CD4-positive, alpha-beta memory T cell (primary cell): ENCODE measurements around the gene UCP1. TPM values are rescaled to one million over a fixed set of nuclear protein-coding genes. Genes with fewer than 3 reads are reported as not detected.

ENCODE experiments used
- CTCF ChIA-PET: fragments of 350-600 bp; sonication (Branson Sonifier 250); formaldehyde crosslinking; loops from one replicate; lab custom pipeline; 2021; ENCODE audit warnings: inconsistent platforms; ENCODE audit not compliant: partially characterized antibody; lab: Charles Lee
- POLR2A ChIA-PET: fragments of 350-600 bp; sonication (Branson Sonifier 250); formaldehyde crosslinking; loops from one replicate; lab custom pipeline; 2021; ENCODE audit not compliant: partially characterized antibody; lab: Charles Lee
- DNase-seq, 5 donors: peaks; one replicate each; pipeline versions ENCODE4 v3.0.0 to v3.0.0-alpha.2; 2020 to 2022; ENCODE audit warnings: mixed read lengths in 1 of 5
- H3K27ac ChIP-seq: one replicate; pipeline ENCODE4 v1.7.0; 2013; ENCODE audit warnings: low read depth, low read length
- H3K27me3 ChIP-seq: 2 replicates; pipeline ENCODE4 v1.7.0; 2013; ENCODE audit warnings: mild to moderate bottlenecking, low read length, moderate library complexity; ENCODE audit not compliant: insufficient read depth
- H3K36me3 ChIP-seq: 2 replicates; pipeline ENCODE4 v1.7.0; 2013; ENCODE audit warnings: mild to moderate bottlenecking, low read length, moderate library complexity; ENCODE audit not compliant: insufficient read depth
- H3K4me1 ChIP-seq: 2 replicates; pipeline ENCODE4 v1.7.0; 2013; ENCODE audit warnings: mild to moderate bottlenecking, low read length, moderate library complexity; ENCODE audit not compliant: insufficient read depth
- H3K4me3 ChIP-seq, 2 donors: one replicate each; pipeline ENCODE4 v1.7.0; 2013; ENCODE audit warnings: low read length in 2 of 2, mild to moderate bottlenecking in 1 of 2
- H3K9me3 ChIP-seq, 2 donors: one replicate each; pipeline ENCODE4 v1.7.0; 2013; ENCODE audit warnings: low read length in 2 of 2, control low read depth in 1 of 2; ENCODE audit not compliant: control insufficient read depth in 1 of 2
- H3K27ac Mint-ChIP-seq, 7 donors: one replicate each; pipeline ENCODE4 v1.8.0; 2020 to 2021; ENCODE audit warnings: mixed read lengths in 7 of 7, mild to moderate bottlenecking in 6 of 7, inconsistent platforms in 3 of 7, moderate library complexity in 3 of 7
- H3K27me3 Mint-ChIP-seq, 2 donors: one replicate each; pipeline ENCODE4 v1.8.0; 2020 to 2021; ENCODE audit warnings: mixed read lengths in 2 of 2
- H3K36me3 Mint-ChIP-seq, 2 donors: one replicate each; pipeline ENCODE4 v1.8.0; 2020 to 2021; ENCODE audit warnings: mixed read lengths in 2 of 2, inconsistent platforms in 1 of 2, mild to moderate bottlenecking in 1 of 2
- H3K4me1 Mint-ChIP-seq, 4 donors: one replicate each; pipeline ENCODE4 v1.8.0; 2020 to 2021; ENCODE audit warnings: mixed read lengths in 4 of 4, mild to moderate bottlenecking in 1 of 4
- H3K4me3 Mint-ChIP-seq, 8 donors: one replicate each; pipeline ENCODE4 v1.8.0; 2020 to 2021; ENCODE audit warnings: mixed read lengths in 8 of 8, mild to moderate bottlenecking in 7 of 8, moderate library complexity in 6 of 8, inconsistent platforms in 3 of 8
- H3K9me3 Mint-ChIP-seq, 8 donors: one replicate each; pipeline ENCODE4 v1.8.0; 2020 to 2021; ENCODE audit warnings: mixed read lengths in 8 of 8, mild to moderate bottlenecking in 5 of 8, inconsistent platforms in 3 of 8, moderate library complexity in 1 of 8
- intact Hi-C: fragments of 100-400 bp; cut with micrococcal nuclease; formaldehyde crosslinking; loops from one replicate; pipeline ENCODE4 v1.15.1; 2023
- polyA plus RNA-seq, 2 donors: library from polyadenylated mRNA; unstranded; fragments of 300-500 nt; fragmentation: Illumina TruSeq; gene quantifications; one replicate each; pipeline ENCODE4 v1.2.3, GENCODE V29; 2021
- total RNA-seq, 2 experiments: library from RNA; stranded (reverse); gene quantifications; one replicate each; pipeline ENCODE4 v1.2.3, GENCODE V29; 2021

Gene UCP1
- total and polyA plus RNA-seq, 4 experiments from 2014 or later = not detected

DNA sequence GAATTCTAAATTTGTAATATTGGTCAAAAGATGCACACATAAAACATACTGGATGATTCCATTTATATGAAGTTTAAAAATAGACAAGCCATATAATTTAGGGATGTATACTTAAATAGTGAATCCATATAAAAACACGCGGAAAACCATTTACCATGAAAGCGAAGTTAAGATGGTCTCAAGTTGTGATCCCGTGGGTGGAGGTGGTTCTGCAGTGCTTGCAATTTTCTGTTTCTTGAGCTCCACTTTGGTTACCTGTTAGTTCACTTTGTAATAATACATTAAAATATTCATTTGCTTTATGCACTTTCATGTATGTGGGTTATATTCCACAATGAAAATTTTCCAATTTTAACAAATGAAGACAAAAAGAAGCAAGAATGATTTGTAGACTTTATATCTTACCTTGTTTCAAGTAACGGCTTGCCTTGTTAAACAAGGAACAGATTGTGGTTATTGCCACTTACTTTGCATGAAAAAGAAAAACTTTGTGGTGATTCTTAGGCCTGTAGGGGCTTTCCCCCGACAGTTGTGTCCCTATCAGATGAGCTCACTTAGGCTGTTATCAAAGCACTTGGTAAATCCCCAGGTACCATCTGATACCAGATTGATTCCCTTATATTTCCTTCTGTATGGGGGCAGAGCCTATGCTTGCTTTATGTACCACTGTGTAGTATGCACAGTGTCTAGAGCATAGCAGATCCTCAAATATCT is 12.2 kb downstream of the UCP1 start:
- H3K4me3 Mint-ChIP-seq = peak overlapping the region in 4 of 8 donors; percentile 18 to 41 (median 28)
- H3K27ac Mint-ChIP-seq = peak overlapping the region in 2 of 7 donors; percentile 18
- H3K27ac ChIP-seq = no peak overlapping the region
- H3K36me3 Mint-ChIP-seq = peaks cover 7 to 12% of the 10 kb centered on the region in 2 donors
- peak; percentile 29 to 61 (median 47) for DNase-seq
- peaks cover 9 to 27% (median 16%) of the 10 kb centered on the region in 4 donors for H3K4me1 Mint-ChIP-seq
- H3K27me3 Mint-ChIP-seq = no peaks in the 10 kb centered on the region
- H3K9me3 Mint-ChIP-seq = no peaks in the 10 kb centered on the region
- peaks cover 18% of the 10 kb centered on the region for H3K4me1 ChIP-seq
- no peaks in the 10 kb centered on the region for H3K9me3 ChIP-seq
- POLR2A ChIA-PET = no interaction called here
- H3K4me3 ChIP-seq = no peak overlapping the region
- no peaks in the 10 kb centered on the region for H3K36me3 ChIP-seq
- intact Hi-C loops = no loop called here
- CTCF ChIA-PET = interaction anchor here (0.6 kb wide), 1 partner anchor 40 kb away, joined by 3 read pairs; no protein-coding TSS in a partner anchor
- H3K27me3 ChIP-seq = no peaks in the 10 kb centered on the region

DNA sequence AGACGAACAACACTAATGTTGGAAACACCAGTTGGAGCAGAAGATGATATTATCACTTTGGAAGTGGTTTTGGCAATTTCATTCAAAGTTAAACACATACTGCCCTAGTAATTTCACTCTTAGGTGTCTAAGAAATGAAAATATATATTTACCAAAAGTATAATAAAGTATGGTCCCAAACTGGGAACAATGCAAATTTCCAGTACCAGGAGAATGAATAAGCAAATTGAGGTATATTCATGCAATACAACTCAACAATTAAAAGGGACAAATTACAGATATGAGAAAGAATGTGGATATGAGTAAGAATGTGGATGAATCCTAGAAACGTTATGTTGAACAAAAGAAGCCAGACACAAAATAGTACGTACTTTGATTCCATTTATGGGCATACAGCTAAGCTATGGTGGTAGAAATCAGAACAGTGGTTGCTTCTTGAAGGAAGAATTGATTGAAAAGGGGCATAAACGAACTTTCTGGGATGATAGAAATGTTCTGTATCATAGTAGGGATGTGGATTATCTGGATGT is 34.7 kb downstream of the UCP1 start:
- intact Hi-C loops = no loop called here
- no peak for DNase-seq
- Mint-ChIP-seq H3K27ac (peak overlapping the region in 1 of 7 donors; percentile 61), H3K9me3 (no peaks in the 10 kb centered on the region), H3K36me3 (peaks cover 27 to 41% of the 10 kb centered on the region in 2 donors), H3K4me3 (no peak overlapping the region), H3K4me1 (peaks cover 0 to 3% (median 0%) of the 10 kb centered on the region in 4 donors), H3K27me3 (no peaks in the 10 kb centered on the region)
- ChIA-PET POLR2A (no interaction called here), CTCF (no interaction called here)
- H3K27me3 ChIP-seq = no peaks in the 10 kb centered on the region
- no peak overlapping the region for H3K27ac ChIP-seq
- H3K36me3 ChIP-seq = peaks cover 7% of the 10 kb centered on the region
- H3K4me3 ChIP-seq = no peak overlapping the region
- no peaks in the 10 kb centered on the region for H3K9me3 ChIP-seq
- no peaks in the 10 kb centered on the region for H3K4me1 ChIP-seq

DNA sequence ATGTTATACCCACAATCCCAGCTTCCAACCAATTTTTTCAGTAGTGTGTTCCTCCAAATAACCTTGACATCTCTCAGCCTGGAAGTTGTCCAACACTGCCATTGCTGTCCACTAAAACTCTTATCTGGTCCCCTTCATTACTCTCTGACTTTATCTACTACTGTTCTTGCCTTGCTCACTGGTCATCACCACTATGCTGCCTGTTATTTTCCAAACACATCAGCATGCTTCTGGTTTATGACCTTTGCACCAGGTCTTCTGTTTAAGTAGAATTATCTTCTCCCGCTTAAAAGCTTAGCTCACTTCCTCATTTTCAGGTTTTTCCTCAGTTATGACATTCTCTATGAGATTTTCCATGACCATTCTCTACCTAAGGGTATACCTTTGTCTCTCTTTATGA is 39.3 kb downstream of the UCP1 start:
- H3K9me3 Mint-ChIP-seq = no peaks in the 10 kb centered on the region
- H3K4me1 Mint-ChIP-seq = peaks cover 5 to 13% (median 10%) of the 10 kb centered on the region in 4 donors
- intact Hi-C loops = no loop called here
- Histone ChIP-seq H3K27me3 (no peaks in the 10 kb centered on the region), H3K4me1 (peaks cover 11% of the 10 kb centered on the region), H3K9me3 (no peaks in the 10 kb centered on the region), H3K27ac (no peak overlapping the region), H3K36me3 (no peaks in the 10 kb centered on the region), H3K4me3 (no peak overlapping the region)
- no peak overlapping the region for H3K4me3 Mint-ChIP-seq
- POLR2A ChIA-PET = no interaction called here
- CTCF ChIA-PET = no interaction called here
- peaks cover 12 to 28% of the 10 kb centered on the region in 2 donors for H3K36me3 Mint-ChIP-seq
- no peaks in the 10 kb centered on the region for H3K27me3 Mint-ChIP-seq
- no peak for DNase-seq
- no peak overlapping the region for H3K27ac Mint-ChIP-seq

DNA sequence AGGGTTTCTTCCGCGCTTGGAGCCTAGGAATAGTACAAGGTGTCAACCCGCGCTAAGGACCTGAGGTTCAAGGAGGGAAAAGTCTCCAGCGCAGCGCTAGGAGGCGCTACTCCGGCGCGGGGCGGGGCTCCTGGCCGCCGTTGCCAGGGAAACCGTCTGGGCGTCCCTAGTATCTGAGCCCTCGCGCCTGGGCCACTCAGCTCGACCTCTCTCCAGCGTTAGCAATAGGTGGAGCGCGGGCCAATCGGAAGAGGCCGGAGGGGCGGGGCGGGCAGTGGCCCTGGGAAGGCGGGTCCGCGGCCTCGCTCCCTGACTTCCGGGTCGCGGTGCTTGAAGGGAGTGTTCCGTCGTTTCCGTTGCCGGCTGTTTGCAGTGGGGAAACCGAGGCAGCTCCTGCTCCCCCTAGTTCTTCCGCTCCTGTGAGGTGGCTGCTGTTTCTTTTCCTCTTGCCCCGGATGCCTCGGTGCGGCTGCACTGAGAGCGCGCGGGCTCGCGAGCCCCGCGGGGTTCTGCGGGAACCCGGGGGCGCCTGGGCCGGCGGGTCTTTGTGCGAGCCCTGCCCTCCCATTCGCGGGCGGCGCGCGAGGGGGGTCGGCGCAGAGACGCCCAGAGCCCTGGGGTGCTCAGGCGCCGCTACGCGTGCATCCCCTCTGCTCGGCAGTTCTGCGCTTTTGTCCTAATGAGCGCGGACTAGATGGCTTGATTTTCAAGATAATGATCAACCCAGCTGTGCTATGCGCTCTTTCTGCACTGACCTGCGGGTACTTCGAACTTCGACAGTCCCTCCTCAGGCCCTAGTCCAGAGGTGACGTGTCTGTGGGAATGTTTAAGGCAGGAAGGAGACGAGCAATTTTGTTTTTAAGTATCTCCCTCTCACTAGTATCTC is 44.7 kb downstream of the UCP1 start, which contains the start of gene ELMOD2:
ELMOD2 (plus strand) TSS at position 312 of the 886 bp plus-strand sequence. CDS start 1,261 bp downstream, outside the sequence.
- ChIA-PET CTCF (interaction anchor here (0.7 to 2.5 kb wide), 13 partner anchors 10 to 166 kb away, joined by 3 to 21 read pairs (median 4); partner anchors contain the start of genes MGAT4D and SCOC), POLR2A (interaction anchor here (0.6 to 1.8 kb wide), 10 partner anchors 9 to 1071 kb away, joined by 3 to 17 read pairs (median 4); partner anchors contain the start of genes MAML3, SCOC and SETD7)
- H3K4me1 ChIP-seq = peaks cover 20% of the 10 kb centered on the region
- H3K4me1 Mint-ChIP-seq = peaks cover 12 to 26% (median 20%) of the 10 kb centered on the region in 4 donors
- peak; percentile 96 to 97 (median 97) for DNase-seq
- no peaks in the 10 kb centered on the region for H3K27me3 Mint-ChIP-seq
- no peaks in the 10 kb centered on the region for H3K9me3 Mint-ChIP-seq
- H3K36me3 Mint-ChIP-seq = peaks cover 10 to 16% of the 10 kb centered on the region in 2 donors
- H3K36me3 ChIP-seq = no peaks in the 10 kb centered on the region
- H3K27ac Mint-ChIP-seq = peak within 1 kb of the TSS; percentile 82 to 93 (median 88)
- intact Hi-C loops = loop anchor here (1.0 to 5.0 kb wide), 7 partner anchors 151 to 1507 kb away; partner anchors contain the start of genes ELF2, NOCT, RAB33B and SCOC
- peak within 1 kb of the TSS; percentile 37 to 90 for H3K4me3 ChIP-seq
- peak within 1 kb of the TSS; percentile 81 to 95 (median 85) for H3K4me3 Mint-ChIP-seq
- no peaks in the 10 kb centered on the region for H3K9me3 ChIP-seq
- peak within 1 kb of the TSS; percentile 67 for H3K27ac ChIP-seq
- H3K27me3 ChIP-seq = no peaks in the 10 kb centered on the region

DNA sequence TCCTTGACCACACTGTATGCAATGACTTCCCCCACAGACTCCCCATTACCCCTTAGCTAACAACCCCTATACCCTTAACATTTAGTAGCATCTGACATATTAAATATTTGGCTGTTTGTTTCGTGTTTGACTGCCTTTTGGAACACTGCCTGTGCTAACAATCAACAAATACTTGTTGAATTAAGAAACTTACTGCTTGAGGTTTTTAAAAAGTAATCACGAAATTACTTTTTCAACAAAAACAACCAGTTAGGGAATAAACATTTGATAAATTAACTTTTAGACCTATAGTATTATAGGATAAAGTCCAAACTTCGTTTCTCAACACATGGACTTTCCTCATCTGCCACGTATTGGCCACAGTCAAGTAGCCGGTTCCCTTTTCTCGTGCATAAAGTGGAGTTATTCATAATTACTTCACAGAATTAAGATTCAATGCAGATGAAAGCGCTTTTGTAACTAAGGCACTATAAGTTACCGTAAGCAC is 45.3 kb downstream of the UCP1 start:
- peak overlapping the region; percentile 63 to 89 (median 86) for H3K27ac Mint-ChIP-seq

DNA sequence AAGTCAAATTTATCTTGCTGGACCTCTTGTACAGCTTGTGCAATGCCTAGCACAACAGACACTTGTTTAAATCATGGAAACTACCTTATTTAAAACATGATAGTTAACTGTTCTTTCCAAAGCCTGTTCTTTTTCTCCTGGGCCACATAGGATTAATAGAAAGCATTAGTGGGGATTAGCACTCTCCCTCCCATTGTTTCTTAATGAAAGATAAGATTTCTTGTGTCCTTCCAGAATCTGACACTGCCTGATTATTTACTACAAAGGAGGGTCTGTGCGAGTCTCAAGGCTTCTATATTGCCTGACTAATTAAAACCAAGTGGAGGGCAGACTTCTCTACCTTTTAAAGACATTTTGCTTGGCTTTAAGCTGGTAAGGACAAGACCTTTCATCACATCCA is 53.3 kb downstream of the UCP1 start:
- Histone ChIP-seq H3K36me3 (no peaks in the 10 kb centered on the region), H3K27me3 (no peaks in the 10 kb centered on the region), H3K9me3 (no peaks in the 10 kb centered on the region), H3K27ac (no peak overlapping the region), H3K4me3 (no peak overlapping the region), H3K4me1 (no peaks in the 10 kb centered on the region)
- ChIA-PET POLR2A (interaction anchor here (1.0 kb wide), 1 partner anchor 8 kb away, joined by 3 read pairs; the partner anchor contains the start of gene ELMOD2), CTCF (no interaction called here)
- Mint-ChIP-seq H3K36me3 (no peaks in the 10 kb centered on the region), H3K27me3 (peaks cover 5 to 27% of the 10 kb centered on the region in 2 donors), H3K27ac (no peak overlapping the region), H3K9me3 (peaks cover 0 to 7% (median 0%) of the 10 kb centered on the region in 8 donors), H3K4me3 (no peak overlapping the region), H3K4me1 (no peaks in the 10 kb centered on the region)
- intact Hi-C loops = no loop called here
- DNase-seq = no peak

More for the DNA sequence above, 45.3 kb downstream of the UCP1 start:
- no peak for DNase-seq
- Histone ChIP-seq H3K27me3 (no peaks in the 10 kb centered on the region), H3K9me3 (no peaks in the 10 kb centered on the region), H3K36me3 (no peaks in the 10 kb centered on the region), H3K4me1 (peaks cover 20% of the 10 kb centered on the region), H3K4me3 (peak overlapping the region; percentile 20 to 90), H3K27ac (no peak overlapping the region)
- no peaks in the 10 kb centered on the region for H3K9me3 Mint-ChIP-seq
- ChIA-PET CTCF (interaction anchor here (0.7 to 2.5 kb wide), 11 partner anchors 9 to 163 kb away, joined by 3 to 21 read pairs (median 6); partner anchors contain the start of genes MGAT4D and SCOC), POLR2A (interaction anchor here (0.6 to 1.8 kb wide), 9 partner anchors 9 to 1070 kb away, joined by 3 to 17 read pairs (median 4); partner anchors contain the start of genes MAML3, SCOC and SETD7)
- H3K36me3 Mint-ChIP-seq = peaks cover 10 to 14% of the 10 kb centered on the region in 2 donors
- H3K27me3 Mint-ChIP-seq = no peaks in the 10 kb centered on the region
- peaks cover 11 to 26% (median 20%) of the 10 kb centered on the region in 4 donors for H3K4me1 Mint-ChIP-seq
- intact Hi-C loops = loop anchor here (5.0 kb wide), 5 partner anchors 699 to 1506 kb away; partner anchors contain the start of genes ELF2, NOCT, RAB33B and ZNF330
- H3K4me3 Mint-ChIP-seq = peak overlapping the region; percentile 81 to 95 (median 85)
